ES-I3 (cell line): Measurements from ENCODE around the gene NME1.

Source experiments
- H3K36me3 ChIP-seq: 2 replicates; pipeline ENCODE4 v1.6.1; 2013; ENCODE audit warnings: mild to moderate bottlenecking, low read length, control low read depth, moderate library complexity; ENCODE audit not compliant: insufficient read depth
- H3K4me1 ChIP-seq: 2 replicates; pipeline ENCODE4 v1.6.1; 2013; ENCODE audit warnings: mild to moderate bottlenecking, control low read depth, low read length; ENCODE audit not compliant: insufficient read depth
- H3K9ac ChIP-seq: 2 replicates; pipeline ENCODE4 v1.6.1; 2013; ENCODE audit warnings: low read depth, mild to moderate bottlenecking, low read length, moderate library complexity
- H3K9me3 ChIP-seq: 2 replicates; pipeline ENCODE4 v1.6.1; 2013; ENCODE audit warnings: mild to moderate bottlenecking, low read length, moderate library complexity; ENCODE audit not compliant: control insufficient read depth, insufficient read depth

NME1 gene

GRCh38 chr17:51124640-51125503 is 28.5 kb upstream of the NME1 start:
- no peak overlapping the region for H3K9ac ChIP-seq
- H3K4me1 ChIP-seq = no peaks in the 10 kb centered on the region; the same call in 1 of the 2 replicates
- H3K36me3 ChIP-seq = no peaks in the 10 kb centered on the region
- no peaks in the 10 kb centered on the region for H3K9me3 ChIP-seq

- no peaks in the 10 kb centered on the region for H3K9me3 ChIP-seq
- no peak overlapping the region for H3K9ac ChIP-seq
- H3K4me1 ChIP-seq = peaks cover 5% of the 10 kb centered on the region; the same call in 1 of the 2 replicates
- no peaks in the 10 kb centered on the region for H3K36me3 ChIP-seq
Observed at GRCh38 chr17:51128076-51128475, 25.3 kb upstream of the NME1 start.

- no peaks in the 10 kb centered on the region for H3K36me3 ChIP-seq
- H3K9ac ChIP-seq = no peak overlapping the region
Observed at GRCh38 chr17:51132964-51133319, 20.4 kb upstream of the NME1 start.

GRCh38 chr17:51133365-51133764 is 20.0 kb upstream of the NME1 start:
- Histone ChIP-seq H3K4me1 (peaks cover 5% of the 10 kb centered on the region; the same call in 1 of the 2 replicates), H3K36me3 (no peaks in the 10 kb centered on the region), H3K9me3 (no peaks in the 10 kb centered on the region; the same call in 1 of the 2 replicates), H3K9ac (no peak overlapping the region)

More at GRCh38 chr17:51132964-51133319, 20.4 kb upstream of the NME1 start:
- Histone ChIP-seq H3K4me1 (peaks cover 5% of the 10 kb centered on the region; the same call in 1 of the 2 replicates), H3K9me3 (no peaks in the 10 kb centered on the region; the same call in 1 of the 2 replicates)

GRCh38 chr17:51135956-51136355 is 17.4 kb upstream of the NME1 start:
- Histone ChIP-seq H3K9ac (no peak overlapping the region), H3K4me1 (peaks cover 5% of the 10 kb centered on the region; the same call in 1 of the 2 replicates), H3K9me3 (no peaks in the 10 kb centered on the region; the same call in 1 of the 2 replicates), H3K36me3 (no peaks in the 10 kb centered on the region)

- no peaks in the 10 kb centered on the region for H3K36me3 ChIP-seq
- no peak overlapping the region for H3K9ac ChIP-seq
- no peaks in the 10 kb centered on the region for H3K9me3 ChIP-seq
- H3K4me1 ChIP-seq = peaks cover 7% of the 10 kb centered on the region; the same call in 1 of the 2 replicates
Observed at GRCh38 chr17:51142597-51142996, 10.8 kb upstream of the NME1 start.

- no peak overlapping the region for H3K9ac ChIP-seq
- H3K4me1 ChIP-seq = peaks cover 7% of the 10 kb centered on the region; the same call in 1 of the 2 replicates
- H3K9me3 ChIP-seq = no peaks in the 10 kb centered on the region
Observed at GRCh38 chr17:51144266-51145022, 8.9 kb upstream of the NME1 start.

GRCh38 chr17:51147650-51148049 is 5.7 kb upstream of the NME1 start:
- no peaks in the 10 kb centered on the region for H3K36me3 ChIP-seq
- no peaks in the 10 kb centered on the region for H3K9me3 ChIP-seq
- H3K4me1 ChIP-seq = peaks cover 11% of the 10 kb centered on the region; the same call in 1 of the 2 replicates
- no peak overlapping the region for H3K9ac ChIP-seq

More at GRCh38 chr17:51144266-51145022, 8.9 kb upstream of the NME1 start:
- H3K36me3 ChIP-seq = no peaks in the 10 kb centered on the region

GRCh38 chr17:51149163-51149562 is 4.2 kb upstream of the NME1 start:
- Histone ChIP-seq H3K9ac (no peak overlapping the region), H3K4me1 (peaks cover 12% of the 10 kb centered on the region; the same call in 1 of the 2 replicates), H3K36me3 (no peaks in the 10 kb centered on the region), H3K9me3 (no peaks in the 10 kb centered on the region)

- H3K9me3 ChIP-seq = no peaks in the 10 kb centered on the region
- H3K4me1 ChIP-seq = 0 out of 2 replicates have a peak, but pooled peaks cover 6% of the 10 kb centered on the region
- no peak overlapping the region for H3K9ac ChIP-seq
- peaks cover 6% of the 10 kb centered on the region; the same call in 1 of the 2 replicates for H3K36me3 ChIP-seq
Observed at GRCh38 chr17:51150932-51151331, 2.4 kb upstream of the NME1 start.

GRCh38 chr17:51152766-51153209 is 571 bp upstream of the NME1 start:
- peak overlapping the region; percentile 47 for H3K9ac ChIP-seq
- H3K9me3 ChIP-seq = no peaks in the 10 kb centered on the region
- H3K36me3 ChIP-seq = peaks cover 14% of the 10 kb centered on the region; the same call in 1 of the 2 replicates
- 0 out of 2 replicates have a peak, but pooled peaks cover 6% of the 10 kb centered on the region for H3K4me1 ChIP-seq

- Histone ChIP-seq H3K4me1 (0 out of 2 replicates have a peak, but pooled peaks cover 6% of the 10 kb centered on the region), H3K9me3 (no peaks in the 10 kb centered on the region), H3K36me3 (peaks cover 17% of the 10 kb centered on the region; the same call in 1 of the 2 replicates), H3K9ac (peak overlapping the region; percentile 73)
Observed at GRCh38 chr17:51154176-51154575, 817 bp downstream of the NME1 start.

- H3K36me3 ChIP-seq = peaks cover 24% of the 10 kb centered on the region; the same call in 1 of the 2 replicates
- H3K4me1 ChIP-seq = 0 out of 2 replicates have a peak, but pooled peaks cover 6% of the 10 kb centered on the region
- no peaks in the 10 kb centered on the region for H3K9me3 ChIP-seq
- no peak overlapping the region for H3K9ac ChIP-seq
Observed at GRCh38 chr17:51155416-51155815, 2.1 kb downstream of the NME1 start.

- H3K4me1 ChIP-seq = no peaks in the 10 kb centered on the region
- H3K9ac ChIP-seq = no peak overlapping the region
- H3K36me3 ChIP-seq = peaks cover 43% of the 10 kb centered on the region
- H3K9me3 ChIP-seq = no peaks in the 10 kb centered on the region
Observed at GRCh38 chr17:51159604-51160003, 6.2 kb downstream of the NME1 start.
